Measurements from ENCODE around the gene PHF2.

The PHF2 gene

DNA sequence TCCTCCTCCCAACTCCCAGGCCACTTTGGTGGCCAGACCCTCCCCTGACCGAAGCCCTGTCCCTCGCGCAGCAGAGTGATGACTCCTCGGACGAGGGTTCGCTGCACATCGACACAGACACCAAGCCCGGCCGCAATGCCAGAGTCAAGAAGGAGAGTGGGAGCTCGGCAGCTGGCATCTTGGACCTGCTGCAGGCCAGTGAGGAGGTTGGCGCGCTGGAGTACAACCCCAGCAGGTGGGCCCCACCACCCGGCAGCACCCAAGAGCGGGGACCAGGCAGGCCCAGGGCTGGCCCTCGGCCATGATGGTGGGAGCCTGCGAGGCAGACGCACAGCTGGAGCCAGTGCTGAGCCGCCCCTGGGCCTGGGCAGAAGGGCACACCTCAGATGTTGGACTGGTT, 90.6 kb downstream of the PHF2 start:
- Histone ChIP-seq H3K36me3 (peaks cover 20 to 71% (median 47%) of the 10 kb centered on the region in 3 donors), H3K27me3 (no peaks in the 10 kb centered on the region), H3K4me3 (no peak overlapping the region), H3K27ac (no peak overlapping the region), H3K4me1 (no peaks in the 10 kb centered on the region), H3K9me3 (no peaks in the 10 kb centered on the region)
- intact Hi-C loops (cut with DNase I; ENCODE audit: low total_unique reads), result no loop called here
- DNase-seq, result peak; percentile 22 to 64
- TF ChIP-seq, protein P1, sequence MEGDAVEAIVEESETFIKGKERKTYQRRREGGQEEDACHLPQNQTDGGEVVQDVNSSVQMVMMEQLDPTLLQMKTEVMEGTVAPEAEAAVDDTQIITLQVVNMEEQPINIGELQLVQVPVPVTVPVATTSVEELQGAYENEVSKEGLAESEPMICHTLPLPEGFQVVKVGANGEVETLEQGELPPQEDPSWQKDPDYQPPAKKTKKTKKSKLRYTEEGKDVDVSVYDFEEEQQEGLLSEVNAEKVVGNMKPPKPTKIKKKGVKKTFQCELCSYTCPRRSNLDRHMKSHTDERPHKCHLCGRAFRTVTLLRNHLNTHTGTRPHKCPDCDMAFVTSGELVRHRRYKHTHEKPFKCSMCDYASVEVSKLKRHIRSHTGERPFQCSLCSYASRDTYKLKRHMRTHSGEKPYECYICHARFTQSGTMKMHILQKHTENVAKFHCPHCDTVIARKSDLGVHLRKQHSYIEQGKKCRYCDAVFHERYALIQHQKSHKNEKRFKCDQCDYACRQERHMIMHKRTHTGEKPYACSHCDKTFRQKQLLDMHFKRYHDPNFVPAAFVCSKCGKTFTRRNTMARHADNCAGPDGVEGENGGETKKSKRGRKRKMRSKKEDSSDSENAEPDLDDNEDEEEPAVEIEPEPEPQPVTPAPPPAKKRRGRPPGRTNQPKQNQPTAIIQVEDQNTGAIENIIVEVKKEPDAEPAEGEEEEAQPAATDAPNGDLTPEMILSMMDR (IDR thresholded peaks at IDR 0.05), result no peak

DNA sequence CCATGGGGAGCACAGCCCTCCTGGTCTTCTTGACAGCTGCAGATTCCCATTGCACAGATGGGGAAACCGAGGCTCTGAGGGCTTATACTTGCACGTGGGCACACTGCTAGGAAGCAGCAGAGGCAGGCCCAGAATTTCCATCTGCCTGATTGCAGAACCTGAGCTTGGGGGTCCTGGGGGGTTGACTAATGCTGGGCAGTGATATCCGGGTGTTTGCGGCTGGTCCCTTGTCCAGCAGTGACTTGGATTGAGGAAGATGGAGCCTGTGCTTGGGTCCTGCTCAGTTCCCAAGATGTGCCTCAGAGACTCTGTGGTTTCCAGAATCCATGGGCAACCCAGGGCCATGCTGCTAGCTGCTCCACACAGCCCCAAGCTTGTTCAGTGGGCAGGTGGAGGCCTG, 91.2 kb downstream of the PHF2 start:
- H3K27me3 ChIP-seq, result no peaks in the 10 kb centered on the region
- peaks cover 20 to 67% (median 41%) of the 10 kb centered on the region in 3 donors for H3K36me3 ChIP-seq
- H3K4me1 ChIP-seq, result no peaks in the 10 kb centered on the region
- no peak overlapping the region for H3K4me3 ChIP-seq
- no peak overlapping the region for H3K27ac ChIP-seq
- intact Hi-C loops (cut with DNase I; ENCODE audit: low total_unique reads), result no loop called here
- TF ChIP-seq, protein P1 (IDR thresholded peaks at IDR 0.05), result no peak
- DNase-seq, result peak; percentile 11 to 27
- no peaks in the 10 kb centered on the region for H3K9me3 ChIP-seq

DNA sequence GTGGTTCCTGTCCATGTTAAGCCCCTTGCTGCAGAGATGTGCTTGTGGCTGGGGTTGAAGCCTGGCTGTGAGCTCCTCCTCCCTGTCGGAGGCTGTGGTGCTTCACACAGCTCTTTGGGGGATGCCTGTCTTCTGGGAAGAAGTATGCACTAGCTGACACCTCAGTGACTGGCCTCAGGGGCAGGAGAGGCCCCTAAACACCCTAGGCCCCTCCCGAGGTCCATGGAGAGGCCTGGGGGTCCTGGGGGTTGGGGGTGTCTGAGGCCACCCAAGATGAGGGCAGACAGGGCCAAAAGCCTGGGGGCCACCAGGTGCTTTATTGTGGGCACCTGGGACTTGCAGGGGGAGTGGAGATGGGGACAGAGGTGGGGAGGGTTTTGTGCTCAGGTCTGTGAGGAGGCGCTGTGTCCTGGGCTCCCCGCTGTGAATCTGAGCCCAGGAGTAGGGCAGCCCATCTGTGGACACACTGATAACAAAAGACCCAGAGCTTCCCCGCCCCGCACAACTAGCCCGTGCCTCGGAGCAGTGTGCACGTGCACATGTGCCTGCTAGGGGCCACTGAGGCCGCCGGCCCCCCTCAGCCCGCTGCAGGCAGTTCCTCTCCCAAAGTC, 92.0 kb downstream of the PHF2 start:
- Histone ChIP-seq H3K4me1 (no peaks in the 10 kb centered on the region), H3K27ac (no peak overlapping the region), H3K36me3 (peaks cover 14 to 67% (median 33%) of the 10 kb centered on the region in 3 donors), H3K27me3 (no peaks in the 10 kb centered on the region), H3K9me3 (no peaks in the 10 kb centered on the region), H3K4me3 (no peak overlapping the region)
- TF ChIP-seq, protein P1 (IDR thresholded peaks at IDR 0.05), result no peak
- DNase-seq, result peak; percentile 6 to 51
- intact Hi-C loops (cut with DNase I; ENCODE audit: low total_unique reads), result no loop called here

DNA sequence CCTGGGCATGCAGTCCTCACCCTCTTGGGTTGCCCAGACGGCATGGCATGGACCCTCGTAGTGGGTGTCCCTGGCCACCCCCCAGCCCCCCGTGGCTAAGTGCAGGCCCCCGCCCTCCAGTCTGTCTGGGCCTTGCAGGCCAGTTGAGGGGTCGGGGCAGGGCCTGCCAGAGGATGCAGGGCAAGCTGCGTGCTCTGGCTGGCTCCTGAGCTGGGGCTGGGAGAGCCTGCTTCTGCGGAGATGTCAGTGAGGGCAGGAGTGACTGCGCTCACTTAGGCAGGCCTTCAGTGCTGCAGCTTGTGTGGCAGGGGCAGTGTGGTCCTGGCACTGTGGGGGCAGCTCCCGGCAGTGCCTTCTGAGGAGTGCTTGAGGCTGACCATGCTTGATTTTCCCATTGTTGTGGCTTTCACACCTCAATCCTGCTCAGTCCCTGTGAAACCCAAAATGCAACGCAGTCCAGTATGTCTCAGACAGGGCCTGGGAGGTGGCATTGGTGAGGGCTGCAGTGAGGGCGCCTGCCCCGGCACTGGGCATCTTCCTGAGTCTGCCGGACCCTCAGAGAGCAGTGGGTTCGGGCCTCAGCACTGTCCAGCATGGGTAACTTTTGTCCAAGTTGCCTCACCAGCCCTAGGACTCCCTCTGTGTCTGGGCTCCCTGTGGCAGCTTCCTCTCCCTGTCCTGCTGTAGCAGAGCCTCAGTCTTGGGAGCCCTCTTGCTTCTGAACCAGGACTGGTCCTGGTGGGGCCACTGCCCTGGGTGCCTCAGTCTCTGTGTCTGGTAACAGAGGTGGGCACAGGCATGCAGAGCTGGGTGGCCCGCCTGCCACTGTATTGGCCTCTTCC, 93.0 kb downstream of the PHF2 start:
- Histone ChIP-seq H3K27me3 (no peaks in the 10 kb centered on the region), H3K9me3 (no peaks in the 10 kb centered on the region), H3K27ac (no peak overlapping the region), H3K4me3 (no peak overlapping the region), H3K4me1 (no peaks in the 10 kb centered on the region), H3K36me3 (peaks cover 11 to 67% (median 35%) of the 10 kb centered on the region in 3 donors)
- intact Hi-C loops (cut with DNase I; ENCODE audit: low total_unique reads), result no loop called here
- TF ChIP-seq, protein P1 (IDR thresholded peaks at IDR 0.05), result no peak
- DNase-seq, result peak; percentile 19 to 61

DNA sequence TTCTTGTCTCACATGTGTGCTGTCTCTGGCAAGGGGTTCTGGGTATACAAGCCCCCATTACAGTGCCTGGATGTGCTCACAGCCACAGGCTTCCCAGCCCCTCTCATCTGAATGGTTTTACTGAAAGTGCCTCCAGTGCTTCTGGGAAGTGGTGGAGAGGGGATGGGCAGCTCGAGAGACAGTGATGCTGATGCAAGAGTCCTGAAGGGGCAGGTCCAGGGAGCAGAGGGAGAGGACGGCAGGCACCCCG, 93.5 kb downstream of the PHF2 start:
- H3K27me3 ChIP-seq, result no peaks in the 10 kb centered on the region
- DNase-seq, result peak in 1 of 2 donors; percentile 9
- H3K27ac ChIP-seq, result no peak overlapping the region
- H3K4me3 ChIP-seq, result no peak overlapping the region
- no peaks in the 10 kb centered on the region for H3K9me3 ChIP-seq
- intact Hi-C loops (cut with DNase I; ENCODE audit: low total_unique reads), result no loop called here
- H3K4me1 ChIP-seq, result no peaks in the 10 kb centered on the region
- H3K36me3 ChIP-seq, result peaks cover 16 to 67% (median 36%) of the 10 kb centered on the region in 3 donors
- TF ChIP-seq, protein P1 (IDR thresholded peaks at IDR 0.05), result no peak

Data from tibial artery (tissue), 4 donors.